Measurements from ENCODE around the gene PRR14L. TPM values are rescaled to one million over a fixed set of nuclear protein-coding genes. Genes with fewer than 3 reads are reported as not detected.

Gene PRR14L
- total and polyA plus RNA-seq, 2 experiments from 2014 or later, result 7.6 to 15.2 TPM

DNA sequence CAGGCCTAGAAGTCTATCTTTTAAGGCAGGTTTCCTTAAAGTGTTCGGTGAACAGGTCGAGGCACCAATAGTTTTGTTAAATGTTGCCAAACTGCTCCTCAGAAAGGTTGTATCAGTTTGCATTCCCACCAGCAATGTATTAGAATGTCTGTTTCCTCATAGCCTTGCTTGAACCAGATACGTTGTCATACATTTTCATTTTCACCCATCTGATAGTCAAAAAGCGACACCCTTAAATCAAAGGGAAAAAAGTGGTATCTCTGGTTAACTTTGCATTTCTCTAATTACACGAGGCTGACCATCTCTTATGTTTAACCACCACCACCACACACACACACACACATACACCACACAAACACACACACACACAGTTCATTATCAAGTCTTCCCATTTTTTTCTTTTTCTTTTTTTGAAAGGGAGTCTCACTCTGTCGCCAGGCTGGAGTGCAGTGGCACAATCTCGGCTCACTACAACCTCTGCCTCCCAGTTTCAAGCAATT lies 16.3 kb downstream of the PRR14L start:
- in situ Hi-C loops (cut with MboI), result no loop called here
- Histone ChIP-seq H3K27me3 (replicated peaks; ENCODE audit: insufficient read depth) (no peaks in the 10 kb centered on the region), H3K9me3 (ENCODE audit: low read depth) (no peaks in the 10 kb centered on the region), H4K20me1 (ENCODE audit: insufficient read depth) (no peaks in the 10 kb centered on the region; the same call in 1 of the 2 replicates), H3K4me1 (ENCODE audit: insufficient read depth) (peaks cover 16% of the 10 kb centered on the region), H2AFZ (no peak overlapping the region), H3K36me3 (ENCODE audit: low read depth) (peaks cover 13% of the 10 kb centered on the region; the same call in 1 of the 2 replicates), H3F3A (ENCODE audit: insufficient read depth) (peaks cover 14% of the 10 kb centered on the region), H3K9me2 (ENCODE audit: insufficient read depth) (no peaks in the 10 kb centered on the region), H3K4me3 (no peak overlapping the region), H3K79me2 (ENCODE audit: insufficient read depth) (peaks cover 99% of the 10 kb centered on the region), H3K4me2 (ENCODE audit: unreplicated experiment) (no peak overlapping the region), H3K9ac (no peak overlapping the region), H3K27ac (no peak overlapping the region)
- WGBS, 2 experiments (ENCODE audit: low coverage in 1 of 2, low lambda C conversion rate in 2 of 2, missing lambda C conversion rate in 2 of 2), result 96% methylated on average over 7 of the region's 7 CpGs
- no peak for TF ChIP-seq EZH2phosphoT487 (IDR thresholded peaks at IDR 0.05; ENCODE audit: insufficient read depth, low read depth)
- no peak for TF ChIP-seq EZH2 (IDR thresholded peaks at IDR 0.05; ENCODE audit: insufficient read depth, poor library complexity, severe bottlenecking)
- no peak for DNase-seq

DNA sequence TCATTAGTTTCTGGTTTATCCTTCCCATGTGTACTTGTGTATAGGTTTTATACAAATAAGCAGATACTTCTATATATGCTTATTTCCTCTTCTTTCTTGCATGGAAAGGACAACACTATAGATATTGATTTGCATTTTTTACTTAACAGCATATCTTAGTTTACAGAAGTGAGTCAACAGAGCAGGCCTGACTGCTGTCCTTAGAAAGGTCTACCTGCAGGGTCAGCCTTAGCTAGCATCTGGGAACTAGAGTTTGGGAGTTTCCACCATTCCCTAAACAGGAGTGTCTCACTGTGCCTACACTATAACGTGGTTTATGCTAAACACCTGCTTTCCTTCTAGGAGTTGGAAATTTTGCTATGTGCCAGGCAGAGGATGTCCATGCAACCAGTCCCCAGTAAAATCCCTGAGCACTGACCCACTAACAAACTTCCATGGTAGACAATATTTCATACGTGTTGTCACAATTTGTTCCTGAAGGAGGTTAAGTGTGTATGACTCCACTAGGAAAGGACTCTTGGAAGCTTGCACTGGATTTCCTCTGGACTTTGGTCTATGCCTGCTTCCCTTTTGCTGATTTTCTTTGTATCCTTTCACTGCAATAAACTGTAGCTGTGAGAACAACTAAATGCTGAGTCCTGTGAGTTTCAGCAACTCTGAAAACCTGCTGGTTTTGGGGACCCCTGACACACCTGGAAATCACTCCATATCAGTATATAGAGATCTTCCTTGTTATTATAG lies 17.7 kb downstream of the PRR14L start:
- H2AFZ ChIP-seq, result no peak overlapping the region
- no peak overlapping the region for H3K4me3 ChIP-seq
- H3F3A ChIP-seq (ENCODE audit: insufficient read depth), result peaks cover 14% of the 10 kb centered on the region
- H3K27me3 ChIP-seq (replicated peaks; ENCODE audit: insufficient read depth), result no peaks in the 10 kb centered on the region
- peaks cover 99% of the 10 kb centered on the region for H3K79me2 ChIP-seq (ENCODE audit: insufficient read depth)
- H3K9me3 ChIP-seq (ENCODE audit: low read depth), result no peaks in the 10 kb centered on the region
- no peaks in the 10 kb centered on the region; the same call in 1 of the 2 replicates for H4K20me1 ChIP-seq (ENCODE audit: insufficient read depth)
- no peak for DNase-seq
- in situ Hi-C loops (cut with MboI), result no loop called here
- no peaks in the 10 kb centered on the region for H3K9me2 ChIP-seq (ENCODE audit: insufficient read depth)
- TF ChIP-seq EZH2 (IDR thresholded peaks at IDR 0.05; ENCODE audit: insufficient read depth, poor library complexity, severe bottlenecking) (no peak), EZH2phosphoT487 (IDR thresholded peaks at IDR 0.05; ENCODE audit: insufficient read depth, low read depth) (no peak)
- 0 out of 2 replicates have a peak, but pooled peaks cover 13% of the 10 kb centered on the region for H3K36me3 ChIP-seq (ENCODE audit: low read depth)
- 92 to 100% methylated on average over 2 of the region's 2 CpGs for WGBS, 2 experiments (ENCODE audit: low coverage in 1 of 2, low lambda C conversion rate in 2 of 2, missing lambda C conversion rate in 2 of 2)
- H3K4me1 ChIP-seq (ENCODE audit: insufficient read depth), result peaks cover 16% of the 10 kb centered on the region
- H3K9ac ChIP-seq, result no peak overlapping the region
- no peak overlapping the region for H3K27ac ChIP-seq
- H3K4me2 ChIP-seq (ENCODE audit: unreplicated experiment), result no peak overlapping the region

DNA sequence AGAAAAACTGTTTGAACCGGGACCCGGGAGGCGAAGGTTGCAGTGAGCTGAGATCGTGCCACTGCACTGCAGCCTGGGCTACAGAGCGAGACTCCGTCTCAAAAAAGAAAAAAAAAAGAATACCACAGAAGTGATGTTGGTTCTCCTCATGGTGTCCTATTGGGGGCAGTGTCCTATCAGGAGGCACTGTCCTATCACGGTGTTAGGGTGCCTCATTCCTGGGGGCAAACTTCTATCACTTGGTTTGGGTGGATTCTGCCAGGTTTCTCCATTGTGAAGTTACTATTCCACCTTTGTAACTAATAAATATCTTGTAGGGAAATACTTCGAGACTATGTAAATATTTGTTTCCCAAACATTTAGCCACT lies 19.6 kb downstream of the PRR14L start:
- in situ Hi-C loops (cut with MboI), result no loop called here
- H3K27me3 ChIP-seq (replicated peaks; ENCODE audit: insufficient read depth), result no peaks in the 10 kb centered on the region
- H3K27ac ChIP-seq, result no peak overlapping the region
- no peak overlapping the region for H3K4me2 ChIP-seq (ENCODE audit: unreplicated experiment)
- H3K4me1 ChIP-seq (ENCODE audit: insufficient read depth), result peaks cover 15% of the 10 kb centered on the region
- peaks cover 14% of the 10 kb centered on the region for H3F3A ChIP-seq (ENCODE audit: insufficient read depth)
- TF ChIP-seq EZH2 (IDR thresholded peaks at IDR 0.05; ENCODE audit: insufficient read depth, poor library complexity, severe bottlenecking) (no peak), EZH2phosphoT487 (IDR thresholded peaks at IDR 0.05; ENCODE audit: insufficient read depth, low read depth) (no peak)
- no peak for DNase-seq
- peaks cover 98% of the 10 kb centered on the region for H3K79me2 ChIP-seq (ENCODE audit: insufficient read depth)
- no peak overlapping the region for H3K9ac ChIP-seq
- H2AFZ ChIP-seq, result no peak overlapping the region
- H3K9me2 ChIP-seq (ENCODE audit: insufficient read depth), result no peaks in the 10 kb centered on the region
- peaks cover 21% of the 10 kb centered on the region; the same call in 1 of the 2 replicates for H3K36me3 ChIP-seq (ENCODE audit: low read depth)
- H3K9me3 ChIP-seq (ENCODE audit: low read depth), result no peaks in the 10 kb centered on the region
- no peak overlapping the region for H3K4me3 ChIP-seq
- no peaks in the 10 kb centered on the region; the same call in 1 of the 2 replicates for H4K20me1 ChIP-seq (ENCODE audit: insufficient read depth)
- WGBS, 2 experiments (ENCODE audit: low coverage in 1 of 2, low lambda C conversion rate in 2 of 2, missing lambda C conversion rate in 2 of 2), result 96% methylated on average over 8 of the region's 8 CpGs

DNA sequence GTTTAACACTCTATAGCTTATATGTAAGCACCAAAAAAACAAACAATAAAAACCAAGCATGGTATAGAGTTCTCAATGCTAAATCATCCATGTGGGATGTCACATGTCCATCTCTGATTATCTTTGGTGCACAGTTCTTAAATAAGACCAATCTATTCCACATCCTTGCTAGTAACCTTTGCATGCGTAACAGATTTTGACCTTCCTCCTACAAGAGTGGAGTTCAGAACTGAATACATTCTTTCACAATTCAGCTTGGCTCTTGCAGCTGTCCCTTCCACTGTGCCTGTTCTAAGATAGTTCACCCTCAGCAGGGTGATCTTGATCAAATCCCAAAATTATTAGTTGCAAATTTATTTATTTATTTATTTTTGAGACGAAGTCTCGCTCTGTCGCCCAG lies 21.1 kb downstream of the PRR14L start:
- peaks cover 98% of the 10 kb centered on the region for H3K79me2 ChIP-seq (ENCODE audit: insufficient read depth)
- H3K27me3 ChIP-seq (replicated peaks; ENCODE audit: insufficient read depth), result no peaks in the 10 kb centered on the region
- no peak for DNase-seq
- H3K9me2 ChIP-seq (ENCODE audit: insufficient read depth), result no peaks in the 10 kb centered on the region
- TF ChIP-seq EZH2 (IDR thresholded peaks at IDR 0.05; ENCODE audit: insufficient read depth, poor library complexity, severe bottlenecking) (no peak), EZH2phosphoT487 (IDR thresholded peaks at IDR 0.05; ENCODE audit: insufficient read depth, low read depth) (no peak)
- in situ Hi-C loops (cut with MboI), result no loop called here
- H4K20me1 ChIP-seq (ENCODE audit: insufficient read depth), result no peaks in the 10 kb centered on the region; the same call in 1 of the 2 replicates
- H3K27ac ChIP-seq, result no peak overlapping the region
- H3K9ac ChIP-seq, result no peak overlapping the region
- 0 out of 2 replicates have a peak, but pooled peaks cover 1% of the 10 kb centered on the region for H3F3A ChIP-seq (ENCODE audit: insufficient read depth)
- no peaks in the 10 kb centered on the region for H3K9me3 ChIP-seq (ENCODE audit: low read depth)
- WGBS, 2 experiments (ENCODE audit: low coverage in 1 of 2, low lambda C conversion rate in 2 of 2, missing lambda C conversion rate in 2 of 2), result 94 to 99% methylated on average over 4 of the region's 4 CpGs
- H3K36me3 ChIP-seq (ENCODE audit: low read depth), result peaks cover 21% of the 10 kb centered on the region; the same call in 1 of the 2 replicates
- no peak overlapping the region for H3K4me2 ChIP-seq (ENCODE audit: unreplicated experiment)
- H3K4me3 ChIP-seq, result no peak overlapping the region
- H3K4me1 ChIP-seq (ENCODE audit: insufficient read depth), result peaks cover under 1% of the 10 kb centered on the region; the same call in 1 of the 2 replicates
- H2AFZ ChIP-seq, result no peak overlapping the region

All from GM23248 (cell line).